SK-N-SH treated with all-trans-retinoic acid at 6 μM for 48 hours (cell line): Measurements from ENCODE around the gene TWIST1.

Source experiments
- ATAC-seq: fragments of 200-7000 bp; cut with Tn5 transposase; 3 replicates; pipeline ENCODE4 v1.9.1; 2020; ENCODE audit warnings: mild to moderate bottlenecking, moderate library complexity
- ISL1 ChIP-seq: fragments of 250-450 bp; sonication (Bioruptor Pico); IDR thresholded peaks from 2 replicates; pipeline ENCODE4 v2.1.2; 2022; ENCODE audit warnings: mild to moderate bottlenecking, moderate library complexity
- TOX ChIP-seq: fragments of 250-450 bp; sonication (Bioruptor Pico); IDR thresholded peaks from 2 replicates; pipeline ENCODE4 v1.8.0; 2021; ENCODE audit warnings: mild to moderate bottlenecking, moderate library complexity, borderline replicate concordance

Gene TWIST1

GRCh38 chr7:19066170-19066569, 51.3 kb downstream of the TWIST1 start:
- TF ChIP-seq ISL1 (CRISPR knock-in tag), result peak; percentile 36
- TF ChIP-seq TOX (CRISPR knock-in tag), result no peak
- TF ChIP-seq, all 23 proteins: peak for 1
- peak; percentile 59; the same call in 2 of the 3 replicates for ATAC-seq
